Activated naive CD4-positive, alpha-beta T cell treated with anti-CD3 and anti-CD28 coated beads for 36 hours (primary cell): ENCODE results near the gene CHMP2A. TPM values are rescaled to one million over a fixed set of nuclear protein-coding genes. Genes with fewer than 3 reads are reported as not detected.
A peak's percentile ranks its signal among the peaks of the same experiment; 100 is the strongest.
"Not testable (repeated sequence)": the region's sequence is repeated elsewhere in the genome, so short reads cannot be mapped to it uniquely, and the experiment has no call there.

Experiments used
- CTCF ChIA-PET: fragments of 350-600 bp; sonication (Branson Sonifier 250); formaldehyde crosslinking; loops from one replicate; lab custom pipeline; 2021; ENCODE audit warnings: antibody characterized with exemption; lab: Charles Lee
- DNase-seq: peaks from one replicate; pipeline ENCODE4 v3.0.0-alpha.2; 2020
- H3K27ac Mint-ChIP-seq: one replicate; pipeline ENCODE4 v1.8.0; 2021; ENCODE audit warnings: mild to moderate bottlenecking, mixed read lengths
- H3K27me3 Mint-ChIP-seq: one replicate; pipeline ENCODE4 v1.8.0; 2021; ENCODE audit warnings: low read depth, mixed read lengths
- H3K36me3 Mint-ChIP-seq: one replicate; pipeline ENCODE4 v1.8.0; 2021; ENCODE audit warnings: low read depth, mixed read lengths
- H3K4me1 Mint-ChIP-seq: one replicate; pipeline ENCODE4 v1.8.0; 2021; ENCODE audit warnings: low read depth, mixed read lengths
- H3K4me3 Mint-ChIP-seq: one replicate; pipeline ENCODE4 v1.8.0; 2021; ENCODE audit warnings: mild to moderate bottlenecking, moderate library complexity, mixed read lengths
- H3K9me3 Mint-ChIP-seq: one replicate; pipeline ENCODE4 v1.8.0; 2021; ENCODE audit warnings: mixed read lengths
- intact Hi-C: fragments of 100-400 bp; cut with micrococcal nuclease; formaldehyde crosslinking; loops from one replicate; pipeline ENCODE4 v1.15.1; 2023
- total RNA-seq, 2 experiments: library from RNA; stranded (reverse); gene quantifications; one replicate each; pipeline ENCODE4 v1.2.3, GENCODE V29; 2021

The CHMP2A gene
- total RNA-seq, 2 experiments from 2014 or later: 109 to 111 TPM

GRCh38 chr19:58548859-58549663, 5.8 kb downstream of the CHMP2A start:
- Mint-ChIP-seq H3K27me3 (no peaks in the 10 kb centered on the region), H3K4me1 (peaks cover 44% of the 10 kb centered on the region), H3K4me3 (no peak overlapping the region), H3K27ac (no peak overlapping the region), H3K9me3 (no peaks in the 10 kb centered on the region), H3K36me3 (peaks cover 66% of the 10 kb centered on the region)
- intact Hi-C loops: no loop called here
- no peak for DNase-seq
- CTCF ChIA-PET: interaction anchor here (6.8 kb wide), 1 partner anchor 30 kb away, joined by 34 read pairs; the partner anchor contains the start of gene ZBTB45

GRCh38 chr19:58547323-58548312, 7.3 kb downstream of the CHMP2A start:
- DNase-seq: no peak
- intact Hi-C loops: no loop called here
- Mint-ChIP-seq H3K36me3 (peaks cover 63% of the 10 kb centered on the region), H3K4me3 (no peak overlapping the region), H3K27ac (peak overlapping the region; percentile 30), H3K9me3 (no peaks in the 10 kb centered on the region), H3K4me1 (peaks cover 39% of the 10 kb centered on the region), H3K27me3 (peaks cover 6% of the 10 kb centered on the region)
- CTCF ChIA-PET: interaction anchor here (0.6 to 6.8 kb wide), 2 partner anchors 19 to 28 kb away, joined by 3 to 34 read pairs; partner anchors contain the start of gene ZBTB45

- CTCF ChIA-PET: interaction anchor here (1.3 to 6.8 kb wide), 3 partner anchors 8 to 32 kb away, joined by 3 to 34 read pairs (median 4); partner anchors contain the start of gene ZBTB45
These were observed 8.8 kb downstream of the CHMP2A start for GRCh38 chr19:58546019-58546530.

GRCh38 chr19:58545286-58546018, 9.5 kb downstream of the CHMP2A start:
- peak overlapping the region; percentile 89 for H3K27ac Mint-ChIP-seq
- intact Hi-C loops: no loop called here
- peak overlapping the region; percentile 97 for H3K4me3 Mint-ChIP-seq
- H3K27me3 Mint-ChIP-seq: peaks cover 9% of the 10 kb centered on the region
- DNase-seq: no peak
- CTCF ChIA-PET: interaction anchor here (1.0 to 6.8 kb wide), 4 partner anchors 8 to 32 kb away, joined by 3 to 34 read pairs (median 4); partner anchors contain the start of gene ZBTB45
- peaks cover 47% of the 10 kb centered on the region for H3K36me3 Mint-ChIP-seq
- peaks cover 32% of the 10 kb centered on the region for H3K4me1 Mint-ChIP-seq
- H3K9me3 Mint-ChIP-seq: no peaks in the 10 kb centered on the region

More at GRCh38 chr19:58546019-58546530, 8.8 kb downstream of the CHMP2A start:
- Mint-ChIP-seq H3K27me3 (peaks cover 9% of the 10 kb centered on the region), H3K4me3 (peak overlapping the region; percentile 97), H3K9me3 (no peaks in the 10 kb centered on the region), H3K27ac (peak overlapping the region; percentile 89), H3K4me1 (peaks cover 35% of the 10 kb centered on the region), H3K36me3 (peaks cover 52% of the 10 kb centered on the region)
- DNase-seq: no peak
- intact Hi-C loops: no loop called here

- CTCF ChIA-PET: interaction anchor here (1.0 to 6.8 kb wide), 4 partner anchors 9 to 31 kb away, joined by 3 to 34 read pairs (median 4); partner anchors contain the start of gene ZBTB45
- Mint-ChIP-seq H3K27me3 (peaks cover 9% of the 10 kb centered on the region), H3K27ac (peak overlapping the region; percentile 89), H3K4me3 (peak overlapping the region; percentile 97), H3K4me1 (peaks cover 30% of the 10 kb centered on the region), H3K36me3 (peaks cover 42% of the 10 kb centered on the region), H3K9me3 (no peaks in the 10 kb centered on the region)
- intact Hi-C loops: loop anchor here (1.0 kb wide), 7 partner anchors 11 to 239 kb away; partner anchors contain the start of genes CHMP2A, ERVK3-1, MZF1 and ZBTB45
- peak; percentile 68 for DNase-seq
These were observed 10.2 kb downstream of the CHMP2A start for GRCh38 chr19:58544591-58545285.

GRCh38 chr19:58543826-58544590, 10.9 kb downstream of the CHMP2A start, which contains the start of gene TRIM28:
TSS of gene TRIM28 (plus strand) at chr19:58544064. CDS start at chr19:58544758, 694 bp downstream.
- H3K27ac Mint-ChIP-seq: peak within 1 kb of the TSS; percentile 97
- peaks cover 15% of the 10 kb centered on the region for H3K27me3 Mint-ChIP-seq
- no peaks in the 10 kb centered on the region for H3K9me3 Mint-ChIP-seq
- intact Hi-C loops: loop anchor here (1.0 kb wide), 7 partner anchors 11 to 239 kb away; partner anchors contain the start of genes CHMP2A, ERVK3-1, MZF1 and ZBTB45
- H3K4me1 Mint-ChIP-seq: peaks cover 30% of the 10 kb centered on the region
- H3K4me3 Mint-ChIP-seq: peak within 1 kb of the TSS; percentile 97
- peak; percentile 100 for DNase-seq
- CTCF ChIA-PET: interaction anchor here (1.0 to 6.8 kb wide), 4 partner anchors 10 to 30 kb away, joined by 3 to 34 read pairs (median 4); partner anchors contain the start of gene ZBTB45
- peaks cover 38% of the 10 kb centered on the region for H3K36me3 Mint-ChIP-seq

- Mint-ChIP-seq H3K4me1 (peaks cover 31% of the 10 kb centered on the region), H3K36me3 (peaks cover 31% of the 10 kb centered on the region), H3K27me3 (peaks cover 18% of the 10 kb centered on the region), H3K4me3 (peak overlapping the region; percentile 1)
- H3K9me3 Mint-ChIP-seq, H3K27ac Mint-ChIP-seq, DNase-seq, intact Hi-C loops: not testable (repeated sequence)
- CTCF ChIA-PET: interaction anchor here (6.8 kb wide), 1 partner anchor 23 kb away, joined by 34 read pairs; the partner anchor contains the start of gene ZBTB45
These were observed 12.1 kb downstream of the CHMP2A start for GRCh38 chr19:58542641-58543372.

- DNase-seq, H3K36me3 Mint-ChIP-seq, H3K9me3 Mint-ChIP-seq, CTCF ChIA-PET, H3K27ac Mint-ChIP-seq, intact Hi-C loops: not testable (repeated sequence)
- Mint-ChIP-seq H3K27me3 (peaks cover 21% of the 10 kb centered on the region), H3K4me3 (peak overlapping the region; percentile 12), H3K4me1 (peaks cover 11% of the 10 kb centered on the region)
These were observed 15.7 kb downstream of the CHMP2A start for GRCh38 chr19:58539169-58539559.

GRCh38 chr19:58538257-58539168, 16.4 kb downstream of the CHMP2A start:
- CTCF ChIA-PET: interaction anchor here (0.6 to 1.4 kb wide), 2 partner anchors 19 to 43 kb away, joined by 3 to 4 read pairs; partner anchors contain the start of gene ZBTB45
- no peak overlapping the region for H3K27ac Mint-ChIP-seq
- no peaks in the 10 kb centered on the region for H3K9me3 Mint-ChIP-seq
- H3K4me1 Mint-ChIP-seq: peaks cover 7% of the 10 kb centered on the region
- H3K36me3 Mint-ChIP-seq: no peaks in the 10 kb centered on the region
- intact Hi-C loops: no loop called here
- peak overlapping the region; percentile 70 for H3K4me3 Mint-ChIP-seq
- peaks cover 17% of the 10 kb centered on the region for H3K27me3 Mint-ChIP-seq
- peak; percentile 71 for DNase-seq
